ENCODE data around the gene RING1.

- TF ChIP-seq CTCF (conservative IDR thresholded peaks at IDR 0.05; ENCODE audit: low read depth in 2 of 2) (no peak), EZH2phosphoT487 (IDR thresholded peaks at IDR 0.05; ENCODE audit: unreplicated experiment) (no peak), POLR2AphosphoS5 (IDR thresholded peaks at IDR 0.05; ENCODE audit: low read depth) (no peak), REST (IDR thresholded peaks at IDR 0.05; ENCODE audit: unreplicated experiment) (no peak), ETS1 (IDR thresholded peaks at IDR 0.05) (no peak), EZH2 (IDR thresholded peaks at IDR 0.05; ENCODE audit: low read depth, unreplicated experiment) (no peak), STAT1 (IDR thresholded peaks at IDR 0.05; ENCODE audit: unreplicated experiment) (no peak)
These were observed 5.7 kb downstream of the RING1 start for GRCh38 chr6:33213989-33214335.

Data from GM23338 (cell line).